ENCODE results near the gene FBXO10. TPM values are rescaled to one million over a fixed set of nuclear protein-coding genes. Genes with fewer than 3 reads are reported as not detected.

Gene FBXO10
- total RNA-seq, 4 donors from 2014 or later: 5.7 to 11.4 (median 9.2) TPM

- no peaks in the 10 kb centered on the region for H3K9me3 ChIP-seq
- TF ChIP-seq EP300 (IDR thresholded peaks at IDR 0.05): no peak
- TF ChIP-seq POLR2A (IDR thresholded peaks at IDR 0.05): no peak
- TF ChIP-seq CTCF (IDR thresholded peaks at IDR 0.05): no peak
- H3K36me3 ChIP-seq: peaks cover 0 to 74% (median 3%) of the 10 kb centered on the region in 3 donors
- DNase-seq (ENCODE audit: low spot score in 2 of 2): no peak
- H3K27ac ChIP-seq: no peak overlapping the region
- no peak overlapping the region for H3K4me3 ChIP-seq
- no peaks in the 10 kb centered on the region for H3K4me1 ChIP-seq
- H3K27me3 ChIP-seq: no peaks in the 10 kb centered on the region
- WGBS, 2 donors: 93 to 95% methylated on average over 11 of the region's 11 CpGs
These were observed 68.5 kb downstream of the FBXO10 start for GRCh38 chr9:37507566-37508134.

- DNase-seq (ENCODE audit: low spot score in 2 of 2): no peak
These were observed 71.6 kb downstream of the FBXO10 start for GRCh38 chr9:37504605-37505004.

GRCh38 chr9:37503736-37504135, 72.4 kb downstream of the FBXO10 start:
- Histone ChIP-seq H3K9me3 (no peaks in the 10 kb centered on the region), H3K4me3 (no peak overlapping the region), H3K27me3 (no peaks in the 10 kb centered on the region), H3K36me3 (peaks cover 4 to 86% (median 10%) of the 10 kb centered on the region in 3 donors), H3K4me1 (no peaks in the 10 kb centered on the region), H3K27ac (no peak overlapping the region)
- TF ChIP-seq EP300 (IDR thresholded peaks at IDR 0.05): no peak
- TF ChIP-seq POLR2A (IDR thresholded peaks at IDR 0.05): no peak
- no peak for TF ChIP-seq CTCF (IDR thresholded peaks at IDR 0.05)
- no peak for DNase-seq (ENCODE audit: low spot score in 2 of 2)
- 80 to 85% methylated on average over 3 of the region's 3 CpGs for WGBS, 2 donors

More at GRCh38 chr9:37504605-37505004, 71.6 kb downstream of the FBXO10 start:
- 83 to 96% methylated on average over 5 of the region's 5 CpGs for WGBS, 2 donors
- no peaks in the 10 kb centered on the region for H3K4me1 ChIP-seq
- H3K27ac ChIP-seq: no peak overlapping the region
- no peaks in the 10 kb centered on the region for H3K9me3 ChIP-seq
- peaks cover 4 to 81% (median 10%) of the 10 kb centered on the region in 3 donors for H3K36me3 ChIP-seq
- no peak overlapping the region for H3K4me3 ChIP-seq
- H3K27me3 ChIP-seq: no peaks in the 10 kb centered on the region
- TF ChIP-seq POLR2A (IDR thresholded peaks at IDR 0.05) (no peak), EP300 (IDR thresholded peaks at IDR 0.05) (no peak), CTCF (IDR thresholded peaks at IDR 0.05) (no peak)

- no peaks in the 10 kb centered on the region for H3K9me3 ChIP-seq
- no peaks in the 10 kb centered on the region for H3K4me1 ChIP-seq
- no peak overlapping the region for H3K27ac ChIP-seq
- WGBS, 2 donors: 69 to 76% methylated on average over 2 of the region's 2 CpGs
- no peaks in the 10 kb centered on the region for H3K27me3 ChIP-seq
- no peak for DNase-seq (ENCODE audit: low spot score in 2 of 2)
- H3K36me3 ChIP-seq: peaks cover 4 to 88% (median 10%) of the 10 kb centered on the region in 3 donors
- no peak overlapping the region for H3K4me3 ChIP-seq
- TF ChIP-seq POLR2A (IDR thresholded peaks at IDR 0.05): no peak
- no peak for TF ChIP-seq EP300 (IDR thresholded peaks at IDR 0.05)
- TF ChIP-seq CTCF (IDR thresholded peaks at IDR 0.05): no peak
These were observed 74.1 kb downstream of the FBXO10 start for GRCh38 chr9:37501957-37502596.

- Histone ChIP-seq H3K36me3 (peaks cover 4 to 96% (median 10%) of the 10 kb centered on the region in 3 donors), H3K9me3 (no peaks in the 10 kb centered on the region), H3K4me3 (no peak overlapping the region), H3K4me1 (no peaks in the 10 kb centered on the region), H3K27me3 (no peaks in the 10 kb centered on the region), H3K27ac (no peak overlapping the region)
- DNase-seq (ENCODE audit: low spot score in 2 of 2): no peak
- TF ChIP-seq EP300 (IDR thresholded peaks at IDR 0.05) (no peak), CTCF (IDR thresholded peaks at IDR 0.05) (no peak), POLR2A (IDR thresholded peaks at IDR 0.05) (no peak)
- 86 to 88% methylated on average over 6 of the region's 6 CpGs for WGBS, 2 donors
These were observed 76.9 kb downstream of the FBXO10 start for GRCh38 chr9:37499297-37499696.

Measured in tibial nerve (tissue), 4 donors.